ENCODE measurements around the gene LBH.

Gene LBH

GRCh38 chr2:30216157-30216556 is 15.2 kb upstream of the LBH start:
- DNase-seq (ENCODE audit: low read depth in 1 of 2, low spot score in 1 of 2): no peak

- DNase-seq (ENCODE audit: low read depth in 1 of 2, low spot score in 1 of 2): no peak
Observed at GRCh38 chr2:30217644-30218337, 13.5 kb upstream of the LBH start.

GRCh38 chr2:30218338-30218713 is 13.0 kb upstream of the LBH start:
- DNase-seq (ENCODE audit: low read depth in 1 of 2, low spot score in 1 of 2): no peak

- DNase-seq (ENCODE audit: low read depth in 1 of 2, low spot score in 1 of 2): no peak
Observed at GRCh38 chr2:30218814-30219213, 12.5 kb upstream of the LBH start.

GRCh38 chr2:30219886-30220875 is 11.2 kb upstream of the LBH start:
- DNase-seq (ENCODE audit: low read depth in 1 of 2, low spot score in 1 of 2): no peak

- no peak for DNase-seq (ENCODE audit: low read depth in 1 of 2, low spot score in 1 of 2)
Observed at GRCh38 chr2:30221531-30221930, 9.8 kb upstream of the LBH start.

- DNase-seq (ENCODE audit: low read depth in 1 of 2, low spot score in 1 of 2): no peak
Observed at GRCh38 chr2:30222031-30222430, 9.3 kb upstream of the LBH start.

- DNase-seq (ENCODE audit: low read depth in 1 of 2, low spot score in 1 of 2): no peak
Observed at GRCh38 chr2:30222636-30223360, 8.5 kb upstream of the LBH start.

GRCh38 chr2:30223413-30223874 is 7.9 kb upstream of the LBH start:
- DNase-seq (ENCODE audit: low read depth in 1 of 2, low spot score in 1 of 2): no peak

- DNase-seq (ENCODE audit: low read depth in 1 of 2, low spot score in 1 of 2): no peak
Observed at GRCh38 chr2:30224151-30224550, 7.2 kb upstream of the LBH start.

GRCh38 chr2:30225131-30225762 is 6.1 kb upstream of the LBH start:
- DNase-seq (ENCODE audit: low read depth in 1 of 2, low spot score in 1 of 2): peak in 1 of 2 donors; percentile 21

GRCh38 chr2:30226144-30227032 is 4.9 kb upstream of the LBH start:
- DNase-seq (ENCODE audit: low read depth in 1 of 2, low spot score in 1 of 2): peak in 1 of 2 donors; percentile 16

- no peak for DNase-seq (ENCODE audit: low read depth in 1 of 2, low spot score in 1 of 2)
Observed at GRCh38 chr2:30229596-30229995, 1.7 kb upstream of the LBH start.

- DNase-seq (ENCODE audit: low read depth in 1 of 2, low spot score in 1 of 2): no peak
Observed at GRCh38 chr2:30230497-30231211, 680 bp upstream of the LBH start.

GRCh38 chr2:30231996-30232800 is 864 bp downstream of the LBH start:
- no peak for DNase-seq (ENCODE audit: low read depth in 1 of 2, low spot score in 1 of 2)

GRCh38 chr2:30232801-30233130 is 1.4 kb downstream of the LBH start:
- no peak for DNase-seq (ENCODE audit: low read depth in 1 of 2, low spot score in 1 of 2)

- DNase-seq (ENCODE audit: low read depth in 1 of 2, low spot score in 1 of 2): no peak
Observed at GRCh38 chr2:30233271-30234009, 2.1 kb downstream of the LBH start.
